Activated CD8-positive, alpha-beta T cell treated with anti-CD3 and anti-CD28 coated beads for 36 hours (primary cell): Measurements from ENCODE around the gene ZBTB26. TPM values are rescaled to one million over a fixed set of nuclear protein-coding genes. Genes with fewer than 3 reads are reported as not detected.

Experiments
- ATAC-seq: fragments of 200-7000 bp; cut with Tn5 transposase; one replicate; pipeline ENCODE4 v1.10.0; 2021; ENCODE audit warnings: mild to moderate bottlenecking, moderate library complexity
- CTCF ChIA-PET: fragments of 350-600 bp; sonication (Branson Sonifier 250); formaldehyde crosslinking; loops from one replicate; lab custom pipeline; 2021; ENCODE audit warnings: antibody characterized with exemption; lab: Charles Lee
- POLR2A ChIA-PET: fragments of 350-600 bp; sonication (Branson Sonifier 250); formaldehyde crosslinking; loops from one replicate; lab custom pipeline; 2021; ENCODE audit warnings: antibody characterized with exemption; lab: Charles Lee
- DNase-seq: peaks from one replicate; pipeline ENCODE4 v3.0.0-alpha.2; 2020
- H3K27ac Mint-ChIP-seq: one replicate; pipeline ENCODE4 v1.8.0; 2021; ENCODE audit warnings: mild to moderate bottlenecking, mixed read lengths
- H3K27me3 Mint-ChIP-seq: one replicate; pipeline ENCODE4 v1.8.0; 2021; ENCODE audit warnings: mixed read lengths
- H3K36me3 Mint-ChIP-seq: one replicate; pipeline ENCODE4 v1.8.0; 2021; ENCODE audit warnings: low read depth, mixed read lengths
- H3K4me1 Mint-ChIP-seq: one replicate; pipeline ENCODE4 v1.8.0; 2021; ENCODE audit warnings: low read depth, mixed read lengths
- H3K4me3 Mint-ChIP-seq: one replicate; pipeline ENCODE4 v1.8.0; 2021; ENCODE audit warnings: mild to moderate bottlenecking, moderate library complexity, mixed read lengths
- H3K9me3 Mint-ChIP-seq: one replicate; pipeline ENCODE4 v1.8.0; 2021; ENCODE audit warnings: mixed read lengths
- intact Hi-C: fragments of 100-400 bp; cut with micrococcal nuclease; formaldehyde crosslinking; loops from one replicate; pipeline ENCODE4 v1.10.0; 2022
- total RNA-seq, 2 experiments: library from RNA; stranded (reverse); gene quantifications; one replicate each; pipeline ENCODE4 v1.2.3, GENCODE V29; 2021
- TF ChIP-seq, protein P1 (sequence below): fragments of 200-600 bp; IDR thresholded peaks from one replicate; pipeline ENCODE4 v1.8.0; 2022; ENCODE audit warnings: antibody characterized with exemption, mild to moderate bottlenecking

ZBTB26 gene
- total RNA-seq, 2 experiments from 2014 or later, result 5.3 to 6.2 TPM

DNA sequence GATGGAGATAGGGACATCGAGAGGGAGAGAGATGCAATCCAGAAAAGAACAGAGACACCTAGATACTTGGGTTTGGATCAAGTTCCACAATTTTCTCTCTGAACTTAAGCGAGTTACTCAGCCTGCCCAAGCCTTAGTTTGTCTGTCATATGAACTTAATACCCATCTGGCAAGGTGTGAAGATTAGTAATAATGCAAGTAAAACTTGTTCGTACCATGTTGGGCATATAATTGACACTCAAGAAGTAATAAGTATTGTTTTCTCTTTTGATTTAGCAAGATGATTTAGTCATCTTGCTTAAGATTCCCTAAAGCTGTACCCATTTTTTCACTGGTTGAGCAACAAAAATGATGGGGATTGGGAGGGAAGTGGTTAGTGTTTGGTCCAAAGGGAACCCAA is 17.0 kb upstream of the ZBTB26 start:
- Mint-ChIP-seq H3K9me3 (no peaks in the 10 kb centered on the region), H3K4me1 (peaks cover 55% of the 10 kb centered on the region)

DNA sequence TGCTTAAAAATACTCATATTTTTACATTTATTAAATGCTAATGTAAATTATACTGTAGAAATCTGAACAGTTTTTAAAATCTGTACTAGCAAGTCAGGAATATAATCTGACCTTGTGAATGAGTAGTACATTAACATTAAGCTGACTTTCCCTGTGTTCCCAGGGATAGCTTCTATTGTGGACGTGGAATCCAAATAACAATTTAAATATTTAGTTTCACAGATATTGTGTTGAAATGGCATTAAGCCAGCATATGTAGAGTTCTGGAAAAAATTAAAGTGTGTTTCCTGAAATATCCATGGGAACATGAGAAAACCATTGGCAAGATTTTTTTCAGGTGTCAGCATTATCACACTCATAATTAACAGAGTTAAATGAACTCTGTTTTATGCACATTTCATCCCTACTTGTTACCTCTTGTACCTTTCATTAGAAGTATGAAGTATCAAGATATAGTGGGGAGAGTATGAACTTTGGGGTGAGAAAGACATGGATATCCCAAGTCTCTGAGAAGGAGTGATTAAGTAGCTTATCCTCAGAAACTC is 15.2 kb upstream of the ZBTB26 start:
- Mint-ChIP-seq H3K27ac (no peak overlapping the region), H3K4me1 (peaks cover 63% of the 10 kb centered on the region), H3K4me3 (no peak overlapping the region), H3K9me3 (no peaks in the 10 kb centered on the region), H3K27me3 (no peaks in the 10 kb centered on the region), H3K36me3 (peaks cover 9% of the 10 kb centered on the region)
- no peak for DNase-seq
- TF ChIP-seq, protein P1, sequence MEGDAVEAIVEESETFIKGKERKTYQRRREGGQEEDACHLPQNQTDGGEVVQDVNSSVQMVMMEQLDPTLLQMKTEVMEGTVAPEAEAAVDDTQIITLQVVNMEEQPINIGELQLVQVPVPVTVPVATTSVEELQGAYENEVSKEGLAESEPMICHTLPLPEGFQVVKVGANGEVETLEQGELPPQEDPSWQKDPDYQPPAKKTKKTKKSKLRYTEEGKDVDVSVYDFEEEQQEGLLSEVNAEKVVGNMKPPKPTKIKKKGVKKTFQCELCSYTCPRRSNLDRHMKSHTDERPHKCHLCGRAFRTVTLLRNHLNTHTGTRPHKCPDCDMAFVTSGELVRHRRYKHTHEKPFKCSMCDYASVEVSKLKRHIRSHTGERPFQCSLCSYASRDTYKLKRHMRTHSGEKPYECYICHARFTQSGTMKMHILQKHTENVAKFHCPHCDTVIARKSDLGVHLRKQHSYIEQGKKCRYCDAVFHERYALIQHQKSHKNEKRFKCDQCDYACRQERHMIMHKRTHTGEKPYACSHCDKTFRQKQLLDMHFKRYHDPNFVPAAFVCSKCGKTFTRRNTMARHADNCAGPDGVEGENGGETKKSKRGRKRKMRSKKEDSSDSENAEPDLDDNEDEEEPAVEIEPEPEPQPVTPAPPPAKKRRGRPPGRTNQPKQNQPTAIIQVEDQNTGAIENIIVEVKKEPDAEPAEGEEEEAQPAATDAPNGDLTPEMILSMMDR, result no peak
- ATAC-seq, result no peak
- CTCF ChIA-PET, result interaction anchor here (1.3 kb wide), 1 partner anchor 11 kb away, joined by 4 read pairs; no protein-coding TSS in a partner anchor
- POLR2A ChIA-PET, result interaction anchor here (1.4 kb wide), 1 partner anchor 34 kb away, joined by 3 read pairs; no protein-coding TSS in a partner anchor
- intact Hi-C loops, result no loop called here

More for the DNA sequence above, 17.0 kb upstream of the ZBTB26 start:
- ChIA-PET CTCF (no interaction called here), POLR2A (interaction anchor here (0.6 to 1.8 kb wide), 3 partner anchors 17 to 250 kb away, joined by 3 to 9 read pairs (median 6); partner anchors contain the start of gene ZBTB26)
- TF ChIP-seq, protein P1, result no peak
- peak overlapping the region; percentile 68 for H3K27ac Mint-ChIP-seq
- peaks cover 7% of the 10 kb centered on the region for H3K36me3 Mint-ChIP-seq
- intact Hi-C loops, result no loop called here
- no peaks in the 10 kb centered on the region for H3K27me3 Mint-ChIP-seq
- ATAC-seq (peak; percentile 81), DNase-seq (peak; percentile 8)
- H3K4me3 Mint-ChIP-seq, result peak overlapping the region; percentile 12

DNA sequence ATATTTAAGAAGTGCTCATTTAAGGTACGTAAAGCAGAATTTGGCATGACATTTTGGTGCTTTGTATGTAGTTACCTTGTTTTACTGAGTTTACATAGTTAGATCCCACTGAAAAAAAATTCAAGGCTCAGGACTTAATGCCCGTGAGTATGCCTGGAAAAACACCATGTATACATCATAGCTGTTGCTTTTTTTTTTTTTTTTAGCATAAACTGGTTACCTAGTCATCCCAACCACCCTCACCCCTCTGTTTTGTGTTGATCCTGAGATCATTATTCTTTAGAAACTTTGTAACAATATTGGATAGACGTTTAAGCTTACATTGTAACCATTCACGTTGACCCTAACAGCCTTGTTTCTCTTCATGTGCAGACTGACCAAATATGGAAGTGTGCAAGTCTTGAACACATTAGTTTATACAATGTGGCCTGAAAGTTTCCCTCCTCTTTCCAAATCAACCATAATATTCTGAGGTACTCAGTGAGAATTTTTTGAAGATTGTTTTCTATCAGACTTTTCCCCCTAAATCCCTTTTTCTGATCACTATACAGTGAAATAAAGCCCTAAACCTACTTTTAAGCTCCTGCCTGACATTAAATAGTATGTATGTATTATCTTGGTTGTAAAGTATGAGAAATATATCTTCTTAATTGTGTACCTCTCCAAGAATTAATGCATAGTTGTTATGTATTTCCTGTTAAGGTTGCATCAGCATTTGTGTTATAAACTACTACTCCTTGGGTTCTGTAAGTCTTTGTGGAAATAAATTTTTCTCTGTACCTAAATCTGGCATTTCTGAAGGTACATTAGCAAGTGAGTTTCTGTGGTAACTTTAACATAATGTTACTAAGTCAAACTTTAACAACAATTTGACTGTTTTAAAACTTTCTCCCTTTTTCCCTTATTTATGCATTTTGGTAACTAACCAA is 13.9 kb upstream of the ZBTB26 start:
- no peak for DNase-seq
- peak overlapping the region; percentile 35 for H3K27ac Mint-ChIP-seq
- no peaks in the 10 kb centered on the region for H3K9me3 Mint-ChIP-seq
- ChIA-PET CTCF (no interaction called here), POLR2A (interaction anchor here (1.3 kb wide), 1 partner anchor 13 kb away, joined by 3 read pairs; the partner anchor contains the start of gene ZBTB26)
- TF ChIP-seq, protein P1, result no peak
- intact Hi-C loops, result no loop called here
- no peaks in the 10 kb centered on the region for H3K27me3 Mint-ChIP-seq
- peaks cover 63% of the 10 kb centered on the region for H3K4me1 Mint-ChIP-seq
- no peak overlapping the region for H3K4me3 Mint-ChIP-seq
- no peak for ATAC-seq
- peaks cover 9% of the 10 kb centered on the region for H3K36me3 Mint-ChIP-seq

DNA sequence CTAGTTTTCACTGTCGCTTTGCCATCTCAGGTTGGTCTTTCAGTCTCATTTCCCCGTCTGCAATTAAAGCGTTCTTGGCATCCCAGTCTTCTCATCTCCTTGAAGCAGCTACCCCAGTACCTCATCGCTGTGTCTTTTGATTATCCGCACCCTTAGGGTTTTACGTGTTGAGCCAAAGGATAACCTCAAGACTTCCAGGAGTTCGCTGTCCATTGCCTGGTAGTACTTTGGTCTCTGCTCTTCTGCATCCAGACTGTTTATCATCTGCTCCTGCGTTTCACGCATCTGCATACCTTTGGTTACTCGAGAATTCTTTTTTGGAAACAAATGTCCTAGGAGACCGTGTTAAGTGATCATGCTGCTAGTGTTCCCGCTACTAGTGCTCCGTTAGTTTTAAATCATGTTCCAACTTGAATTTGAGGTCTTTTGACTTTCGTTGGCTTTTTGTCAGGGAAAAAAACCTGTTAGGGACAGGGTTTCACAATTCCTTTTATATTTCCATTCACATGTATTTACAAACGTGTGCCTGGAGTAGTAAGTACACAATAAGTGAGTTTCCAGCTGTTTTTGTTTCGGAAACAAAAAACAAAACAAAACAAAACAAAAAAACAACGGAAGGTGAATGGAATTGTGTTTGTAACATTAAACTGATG is 10.4 kb upstream of the ZBTB26 start:
- DNase-seq (peak; percentile 6), ATAC-seq (no peak)
- ChIA-PET POLR2A (interaction anchor here (1.3 to 3.1 kb wide), 5 partner anchors 10 to 37 kb away, joined by 4 to 27 read pairs (median 8); partner anchors contain the start of genes RC3H2, ZBTB26 and ZBTB6), CTCF (interaction anchor here (1.0 to 1.9 kb wide), 4 partner anchors 12 to 38 kb away, joined by 3 to 9 read pairs (median 4); no protein-coding TSS in a partner anchor)
- TF ChIP-seq, protein P1, result no peak
- Mint-ChIP-seq H3K27ac (peak overlapping the region; percentile 92), H3K4me1 (peaks cover 41% of the 10 kb centered on the region), H3K27me3 (no peaks in the 10 kb centered on the region), H3K4me3 (peak overlapping the region; percentile 99), H3K36me3 (peaks cover 15% of the 10 kb centered on the region), H3K9me3 (no peaks in the 10 kb centered on the region)
- intact Hi-C loops, result no loop called here
